H1 (cell line): ENCODE data around the gene NEDD9. TPM values are rescaled to one million over a fixed set of nuclear protein-coding genes. Genes with fewer than 3 reads are reported as not detected.

Experiments
- CTCF ChIA-PET: fragments of 300-600 bp; sonication (Branson Sonifier 250); formaldehyde crosslinking; loops from one replicate; lab custom pipeline; 2021; ENCODE audit not compliant: partially characterized antibody; lab: Charles Lee
- POLR2A ChIA-PET: fragments of 300-600 bp; sonication (Branson Sonifier 250); formaldehyde crosslinking; loops from one replicate; lab custom pipeline; 2021; ENCODE audit warnings: inconsistent platforms; ENCODE audit not compliant: partially characterized antibody; lab: Charles Lee
- DNase-seq, 2 experiments: peaks; one replicate each; pipeline versions ENCODE4 v3.0.0 to v3.0.0-alpha.2; 2010 to 2022; ENCODE audit warnings: low spot score in 2 of 2, low read depth in 1 of 2, mixed read lengths in 1 of 2
- FAIRE-seq: peaks from 2 replicates; lab custom pipeline; 2011; peaks lifted over from hg19 to GRCh38; lab: Jason Lieb, UNC
- H2AFZ ChIP-seq: 2 replicates; pipeline ENCODE4 v1.8.1; 2012; ENCODE audit warnings: low read length, inconsistent platforms
- H2AK5ac ChIP-seq: 2 replicates; pipeline ENCODE4 v1.6.1; 2013; ENCODE audit warnings: low read depth, low read length
- H2BK120ac ChIP-seq: replicated peaks from 2 replicates; pipeline ENCODE3; 2013; ENCODE audit warnings: low read depth, low read length, inconsistent platforms
- H2BK12ac ChIP-seq: 2 replicates; pipeline ENCODE4 v1.6.1; 2013; ENCODE audit warnings: low read depth, low read length
- H2BK15ac ChIP-seq: 2 replicates; pipeline ENCODE4 v1.6.1; 2013; ENCODE audit warnings: low read length
- H2BK20ac ChIP-seq: 2 replicates; pipeline ENCODE4 v1.6.1; 2013; ENCODE audit warnings: low read length
- H2BK5ac ChIP-seq: 2 replicates; pipeline ENCODE4 v1.6.1; 2013; ENCODE audit warnings: low read depth, low read length
- H3K14ac ChIP-seq: 2 replicates; pipeline ENCODE4 v1.6.1; 2013; ENCODE audit warnings: inconsistent platforms; ENCODE audit not compliant: insufficient read length
- H3K18ac ChIP-seq: 2 replicates; pipeline ENCODE4 v1.6.1; 2013; ENCODE audit warnings: low read length; ENCODE audit errors: extremely low read depth
- H3K23ac ChIP-seq: 2 replicates; pipeline ENCODE4 v1.6.1; 2013; ENCODE audit warnings: inconsistent platforms; ENCODE audit not compliant: insufficient read length
- H3K23me2 ChIP-seq: 2 replicates; pipeline ENCODE4 v1.6.1; 2013; ENCODE audit warnings: low read depth, low read length
- H3K27ac ChIP-seq: 2 replicates; pipeline ENCODE4 v1.6.1; 2011; ENCODE audit warnings: low read depth, low read length, inconsistent platforms
- H3K27me3 ChIP-seq, 4 experiments: replicated peaks in 1 of 4; 1 replicate in 1 of 4; 2 replicates in 3 of 4; pipeline versions ENCODE4 v1.6.1 to v1.8.1; 2011 to 2013; ENCODE audit warnings: low read length in 3 of 4, mild to moderate bottlenecking in 3 of 4, inconsistent platforms in 2 of 4, mixed read lengths in 2 of 4, moderate library complexity in 1 of 4; ENCODE audit not compliant: control insufficient read depth in 3 of 4, insufficient read depth in 3 of 4; ENCODE audit errors: extremely low read depth in 1 of 4
- H3K36me3 ChIP-seq, 4 experiments: 2 replicates each; pipeline versions ENCODE4 v1.6.1 to v1.8.1; 2011 to 2013; ENCODE audit warnings: mild to moderate bottlenecking in 4 of 4, low read length in 3 of 4, moderate library complexity in 2 of 4, control low read depth in 1 of 4, inconsistent platforms in 1 of 4; ENCODE audit not compliant: insufficient read depth in 4 of 4, control insufficient read depth in 2 of 4
- H3K4ac ChIP-seq: replicated peaks from 2 replicates; pipeline ENCODE3; 2013; ENCODE audit warnings: low read length, low read depth, mixed read lengths, inconsistent platforms; ENCODE audit not compliant: insufficient read length
- H3K4me1 ChIP-seq, 4 experiments: replicated peaks in 1 of 4; 1 replicate in 1 of 4; 2 replicates in 3 of 4; pipeline versions ENCODE4 v1.6.1 to v1.8.1; 2011 to 2013; ENCODE audit warnings: low read length in 3 of 4, inconsistent platforms in 2 of 4, mixed read lengths in 1 of 4; ENCODE audit not compliant: insufficient read depth in 4 of 4, control insufficient read depth in 3 of 4
- H3K4me2 ChIP-seq, 2 experiments: 2 replicates each; pipeline versions ENCODE4 v1.6.1 to v1.8.1; 2011 to 2013; ENCODE audit warnings: low read depth in 2 of 2, low read length in 2 of 2, control low read depth in 1 of 2, inconsistent platforms in 1 of 2, mild to moderate bottlenecking in 1 of 2; ENCODE audit not compliant: insufficient read depth in 1 of 2
- H3K4me3 ChIP-seq, 4 experiments: fragments of 200-600, 300-600 bp in 1 of 4; sonication (generic), shearing (Covaris generic), sonication (Bioruptor Twin) in 1 of 4; 2 replicates each; pipeline versions ENCODE4 v1.5.1 to v1.8.1; 2011 to 2016; ENCODE audit warnings: low read length in 4 of 4, low read depth in 3 of 4, control low read depth in 2 of 4, inconsistent platforms in 2 of 4, mild to moderate bottlenecking in 2 of 4, mixed read lengths in 1 of 4, moderate library complexity in 1 of 4; ENCODE audit not compliant: insufficient read depth in 2 of 4; ENCODE audit errors: extremely low read depth in 1 of 4
- H3K56ac ChIP-seq: replicated peaks from 2 replicates; pipeline ENCODE3; 2013; ENCODE audit warnings: low read depth, mild to moderate bottlenecking, mixed read lengths, low read length, inconsistent platforms; ENCODE audit not compliant: insufficient read length
- H3K79me1 ChIP-seq: 2 replicates; pipeline ENCODE4 v1.6.1; 2013; ENCODE audit warnings: low read depth, low read length, control low read depth
- H3K79me2 ChIP-seq, 2 experiments: 2 replicates each; pipeline versions ENCODE4 v1.6.1 to v1.8.1; 2012 to 2013; ENCODE audit warnings: low read length in 2 of 2, mild to moderate bottlenecking in 2 of 2, inconsistent platforms in 1 of 2; ENCODE audit not compliant: insufficient read depth in 2 of 2, control insufficient read depth in 1 of 2
- H3K9ac ChIP-seq, 4 experiments: replicated peaks in 1 of 4; 1 replicate in 1 of 4; 2 replicates in 3 of 4; pipeline versions ENCODE4 v1.6.1 to v1.8.1; 2011 to 2013; ENCODE audit warnings: low read depth in 3 of 4, low read length in 3 of 4, control low read depth in 2 of 4, mild to moderate bottlenecking in 2 of 4, moderate library complexity in 2 of 4, inconsistent platforms in 1 of 4; ENCODE audit errors: extremely low read depth in 1 of 4
- H3K9me3 ChIP-seq, 2 experiments: 2 replicates each; pipeline versions ENCODE4 v1.6.1 to v1.8.1; 2012 to 2013; ENCODE audit warnings: mild to moderate bottlenecking in 2 of 2, moderate library complexity in 2 of 2, control low read depth in 1 of 2, inconsistent platforms in 1 of 2, low read depth in 1 of 2, low read length in 1 of 2, mixed read lengths in 1 of 2; ENCODE audit not compliant: insufficient read depth in 2 of 2
- H4K20me1 ChIP-seq, 2 experiments: replicated peaks in 1 of 2; 2 replicates each; pipeline versions ENCODE3 to v1.8.1; 2011 to 2013; ENCODE audit warnings: inconsistent platforms in 2 of 2, low read length in 2 of 2, mild to moderate bottlenecking in 1 of 2; ENCODE audit not compliant: insufficient read depth in 2 of 2, control insufficient read depth in 1 of 2
- H4K5ac ChIP-seq: 2 replicates; pipeline ENCODE4 v1.6.1; 2013; ENCODE audit warnings: low read length, low read depth, mixed read lengths, inconsistent platforms; ENCODE audit not compliant: insufficient read length
- H4K8ac ChIP-seq: 2 replicates; pipeline ENCODE4 v1.8.0; 2013; ENCODE audit warnings: mild to moderate bottlenecking, moderate library complexity, low read length, inconsistent platforms; ENCODE audit not compliant: insufficient read depth; ENCODE audit errors: extremely low read depth
- H4K91ac ChIP-seq: replicated peaks from 2 replicates; pipeline ENCODE3; 2013; ENCODE audit warnings: low read length, mixed read lengths, inconsistent platforms; ENCODE audit not compliant: insufficient read length
- CBX5 ChIP-seq: fragments of 300-800, 300-1000 bp; sonication (generic); IDR thresholded peaks from 2 replicates; pipeline ENCODE4 v1.7.1; 2016; ENCODE audit warnings: antibody characterized with exemption, low read length, low read depth
- CBX8 ChIP-seq: fragments of 300-800, 300-1000 bp; sonication (generic); IDR thresholded peaks from 2 replicates; pipeline ENCODE4 v1.7.1; 2016; ENCODE audit warnings: low read depth, low read length, borderline replicate concordance
- WGBS, 2 experiments: shearing (Covaris generic) in 1 of 2; methylation state at CpG; one replicate each; pipeline versions ENCODE4 v1.1.6 to v1.1.7; 2013 to 2015; ENCODE audit warnings: low lambda C conversion rate in 2 of 2, mixed read lengths in 2 of 2, inconsistent platforms in 1 of 2, low coverage in 1 of 2, missing lambda C conversion rate in 1 of 2; ENCODE audit not compliant: insufficient replicate concordance in 2 of 2, insufficient coverage in 1 of 2, insufficient read length in 1 of 2; ENCODE audit errors: extremely low coverage in 1 of 2, missing lambda C conversion rate in 1 of 2; 5-methylcytosine and 5-hydroxymethylcytosine counted together
- polyA plus RNA-seq, 7 experiments: library from polyadenylated mRNA; depleted of rRNA in 3 of 7; stranded (reverse) in 5 of 7; unstranded in 2 of 7; fragments of >200 nt in 5 of 7; fragments of 200-250 nt in 2 of 7; gene quantifications; 1 replicate in 5 of 7; 2 replicates in 1 of 7; 4 replicates in 1 of 7; pipeline versions ENCODE4 v1.2.1 to v1.2.3, GENCODE V29; 2011 to 2013; ENCODE audit warnings: missing spikeins in 2 of 7, mixed read lengths in 2 of 7
- total RNA-seq: library from RNA; stranded (reverse); fragmentation: NEBNext Ultra II Directional; extraction: Animal tissue kit (Norgen Biotek cat#: 25700); gene quantifications from 2 replicates; pipeline ENCODE4 v1.2.1, GENCODE V29; 2021

Gene NEDD9
- total and polyA plus RNA-seq, 2 of the 8 experiments (the other 6 are each of a cell fraction or from before 2014, with no cell fraction given): 3.6 to 12.0 TPM

DNA sequence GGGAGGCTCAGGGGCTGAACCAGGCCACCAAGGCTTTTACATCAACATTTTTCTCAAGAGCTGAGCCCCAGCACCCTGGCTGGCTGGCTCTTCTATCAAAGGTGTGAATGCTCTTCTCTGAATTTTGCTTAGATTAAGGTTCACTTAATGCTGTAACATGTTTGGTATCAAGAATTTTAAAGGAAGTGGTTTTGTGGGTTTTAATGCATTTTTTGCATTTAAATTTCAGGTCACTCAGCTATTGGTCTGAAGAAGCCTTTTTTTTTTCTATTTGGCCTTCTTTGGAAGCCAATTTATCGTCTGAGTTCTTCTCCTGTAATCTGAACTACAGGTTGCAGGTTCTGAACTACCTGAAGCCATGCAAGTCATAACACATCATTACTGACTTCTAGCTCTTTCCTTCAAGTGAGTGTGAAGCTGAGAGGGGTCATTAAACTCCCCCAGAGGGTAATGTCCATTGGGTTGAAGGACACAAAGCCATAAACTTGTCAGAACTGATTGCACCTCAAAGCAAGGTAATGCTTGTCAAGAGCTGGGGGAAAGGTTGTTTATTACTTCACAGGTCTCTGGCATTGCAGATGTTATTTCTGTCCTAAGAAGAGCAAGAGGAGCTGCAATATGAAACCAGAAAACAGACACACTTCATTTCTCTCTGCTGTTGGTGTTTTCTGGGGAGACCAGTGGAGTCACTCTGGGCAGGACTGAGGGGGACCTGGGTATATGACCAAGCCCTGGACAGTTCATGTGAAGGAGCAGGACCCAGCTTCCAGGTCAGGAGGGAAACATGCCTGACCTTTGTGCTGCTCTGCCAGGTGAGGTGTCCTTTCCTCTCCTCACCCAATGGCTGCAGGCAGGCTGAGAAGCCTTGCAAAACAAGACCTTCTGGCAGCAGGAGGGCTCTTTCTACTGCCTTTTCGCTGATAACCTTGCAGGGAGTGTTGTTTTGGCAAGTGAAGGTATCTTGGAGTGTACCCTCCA is 26.1 kb upstream of the NEDD9 start:
- no peak overlapping the region for H3K9ac ChIP-seq
- H4K20me1 ChIP-seq: no peaks in the 10 kb centered on the region
- H2BK20ac ChIP-seq: no peak overlapping the region
- H3K4ac ChIP-seq: no peak overlapping the region
- 76% methylated on average over 2 of the region's 2 CpGs; no CpG with 5 or more reads in 1 of the 2 experiments for WGBS, 2 experiments
- no peaks in the 10 kb centered on the region for H3K79me2 ChIP-seq
- H2BK5ac ChIP-seq: no peak overlapping the region
- no peak overlapping the region for H3K14ac ChIP-seq
- no peak overlapping the region for H3K18ac ChIP-seq
- H4K5ac ChIP-seq: no peak overlapping the region
- H4K8ac ChIP-seq: no peak overlapping the region
- 0 out of 2 replicates have a peak, but pooled peaks cover 1% of the 10 kb centered on the region for H3K23me2 ChIP-seq
- no peaks in the 10 kb centered on the region for H3K9me3 ChIP-seq
- H3K27me3 ChIP-seq: no peaks in the 10 kb centered on the region; a peak in 1 of 7 replicates
- H4K91ac ChIP-seq: peak overlapping the region; percentile 22
- no peak overlapping the region for H3K4me3 ChIP-seq
- H2BK15ac ChIP-seq: no peak overlapping the region
- no peak overlapping the region for H2AK5ac ChIP-seq
- H3K4me2 ChIP-seq: no peak overlapping the region
- peak overlapping the region; percentile 76 for H2AFZ ChIP-seq
- no peak for TF ChIP-seq CBX8
- TF ChIP-seq CBX5: no peak
- TF ChIP-seq, all 59 proteins: peak for 0
- Histone ChIP-seq H3K36me3 (no peaks in the 10 kb centered on the region), H3K23ac (no peak overlapping the region), H3K79me1 (no peaks in the 10 kb centered on the region), H3K4me1 (peaks cover 0 to 1% (median 0%) of the 10 kb centered on the region in 4 experiments; a peak in 2 of 7 replicates), H2BK120ac (no peak overlapping the region), H2BK12ac (peak overlapping the region; percentile 51; the same call in 1 of the 2 replicates), H3K27ac (no peak overlapping the region), H3K56ac (no peak overlapping the region)
- DNase-seq (no peak), FAIRE-seq (no peak)
- ChIA-PET POLR2A (no interaction called here), CTCF (interaction anchor here (0.6 to 1.1 kb wide), 3 partner anchors 15 to 16 kb away, joined by 3 to 4 read pairs (median 4); no protein-coding TSS in a partner anchor)
